GM12865 (cell line): Measurements from ENCODE around the gene LCMT2.

Source experiments
- DNase-seq: peaks from one replicate; pipeline ENCODE4 v3.0.0; 2010; ENCODE audit warnings: low read depth
- H3K4me3 ChIP-seq: 2 replicates; pipeline ENCODE4 v1.5.1; 2011; ENCODE audit warnings: mild to moderate bottlenecking, low read depth, low read length, control low read depth
- CTCF ChIP-seq: IDR thresholded peaks from 2 replicates; pipeline ENCODE4 v1.5.1; 2011; ENCODE audit warnings: low read length, control low read depth, low read depth, inconsistent platforms; ENCODE audit not compliant: insufficient read depth; ENCODE audit errors: missing control alignments

The LCMT2 gene

GRCh38 chr15:43329217-43329959, 985 bp downstream of the LCMT2 start:
- TF ChIP-seq CTCF = no peak
- DNase-seq = no peak
- H3K4me3 ChIP-seq = peak overlapping the region; percentile 87

GRCh38 chr15:43325039-43325684, 5.2 kb downstream of the LCMT2 start:
- DNase-seq = no peak
- no peak for TF ChIP-seq CTCF
- H3K4me3 ChIP-seq = no peak overlapping the region

- H3K4me3 ChIP-seq = no peak overlapping the region
- TF ChIP-seq CTCF = no peak
- DNase-seq = no peak
Observed at GRCh38 chr15:43318990-43319771, 11.2 kb downstream of the LCMT2 start.

- no peak for DNase-seq
- no peak for TF ChIP-seq CTCF
- no peak overlapping the region for H3K4me3 ChIP-seq
Observed at GRCh38 chr15:43317566-43318184, 12.7 kb downstream of the LCMT2 start.

- DNase-seq = no peak
- no peak for TF ChIP-seq CTCF
- no peak overlapping the region for H3K4me3 ChIP-seq
Observed at GRCh38 chr15:43316971-43317346, 13.4 kb downstream of the LCMT2 start.

- TF ChIP-seq CTCF = no peak
- H3K4me3 ChIP-seq = no peak overlapping the region
- no peak for DNase-seq
Observed at GRCh38 chr15:43316016-43316970, 14.1 kb downstream of the LCMT2 start.
